BLaER1 treated with 17β-estradiol and CSF1 and Interleukin-3, amounts not matched to agents 10 nM and 100 nM (cell line): ENCODE data around the gene FERMT3.

Experiments used
- H3K27ac ChIP-seq, 11 experiments: shearing (Covaris generic); formaldehyde crosslinking; 2 replicates each; pipeline ENCODE4 v1.8.1; 2022
- H3K27me3 ChIP-seq, 11 experiments: shearing (Covaris generic); formaldehyde crosslinking; 2 replicates each; pipeline ENCODE4 v1.8.1; 2022
- H3K36me3 ChIP-seq, 11 experiments: shearing (Covaris generic); formaldehyde crosslinking; 2 replicates each; pipeline ENCODE4 v1.8.1; 2022
- H3K4me1 ChIP-seq, 10 experiments: shearing (Covaris generic); formaldehyde crosslinking; 2 replicates each; pipeline ENCODE4 v1.8.1; 2022
- H3K4me2 ChIP-seq, 11 experiments: shearing (Covaris generic); formaldehyde crosslinking; 2 replicates each; pipeline ENCODE4 v1.8.1; 2022
- H3K4me3 ChIP-seq, 10 experiments: shearing (Covaris generic); formaldehyde crosslinking; 2 replicates each; pipeline ENCODE4 v1.8.1; 2022
- H3K9ac ChIP-seq, 11 experiments: shearing (Covaris generic); formaldehyde crosslinking; 2 replicates each; pipeline ENCODE4 v1.8.1; 2022
- H3K9me3 ChIP-seq, 11 experiments: shearing (Covaris generic); formaldehyde crosslinking; replicated peaks in 1 of 11; 2 replicates each; pipeline ENCODE4 v1.8.1; 2022
- H4K20me1 ChIP-seq, 11 experiments: shearing (Covaris generic); formaldehyde crosslinking; 2 replicates each; pipeline ENCODE4 v1.8.1; 2022
- Cebpa-rat ChIP-seq, 11 experiments: shearing (Covaris generic); IDR thresholded peaks; 2 replicates each; pipeline ENCODE4 v1.8.1; 2022

FERMT3 gene

GRCh38 chr11:64198511-64198910, 8.0 kb upstream of the FERMT3 start:
- Histone ChIP-seq H3K4me2 (no peak overlapping the region), H4K20me1 (peaks cover 32 to 76% (median 41%) of the 10 kb centered on the region in 11 experiments; a peak in 21 of 22 replicates), H3K9ac (peak overlapping the region in 5 of 11 experiments; percentile 6 to 44 (median 20); a peak in 4 of 22 replicates), H3K4me1 (peaks cover 0 to 56% (median 11%) of the 10 kb centered on the region in 10 experiments; a peak in 13 of 20 replicates), H3K27ac (0 out of 22 replicates have a peak overlapping the region, but pooled peaks of 1 of the 11 experiments have one; percentile 8), H3K9me3 (no peaks in the 10 kb centered on the region), H3K36me3 (peaks cover 0 to 100% (median 99%) of the 10 kb centered on the region in 11 experiments; a peak in 21 of 22 replicates), H3K4me3 (no peak overlapping the region), H3K27me3 (no peaks in the 10 kb centered on the region)
- TF ChIP-seq Cebpa-rat (IDR thresholded peaks at IDR 0.05): no peak

DNA sequence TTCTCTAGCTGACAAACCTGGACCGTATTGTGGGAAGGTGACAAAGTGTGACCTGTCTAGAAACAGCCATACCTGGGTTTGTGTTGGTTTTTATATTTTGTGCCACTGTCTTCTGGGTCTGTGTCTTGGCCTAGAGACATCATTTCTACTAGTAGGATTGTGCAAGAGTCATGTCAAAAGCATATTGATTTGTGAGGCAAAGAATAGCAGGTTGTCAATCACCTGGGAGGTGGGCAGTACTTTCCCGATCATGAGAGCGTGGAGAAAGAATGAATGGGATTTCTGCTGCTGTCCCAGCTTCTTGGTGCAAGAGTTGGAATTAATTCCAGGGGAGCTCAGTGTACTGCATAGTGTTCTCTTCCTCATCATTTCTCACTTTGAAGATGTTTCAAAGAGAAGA, 5.0 kb upstream of the FERMT3 start:
- Histone ChIP-seq H3K27me3 (no peaks in the 10 kb centered on the region), H3K9me3 (no peaks in the 10 kb centered on the region), H3K9ac (peak overlapping the region in 1 of 11 experiments; percentile 14; a peak in 1 of 22 replicates), H3K36me3 (peaks cover 5 to 88% (median 79%) of the 10 kb centered on the region in 11 experiments; a peak in 21 of 22 replicates), H3K4me3 (no peak overlapping the region), H4K20me1 (peaks cover 23 to 71% (median 57%) of the 10 kb centered on the region in 11 experiments; a peak in 21 of 22 replicates), H3K27ac (no peak overlapping the region), H3K4me1 (peaks cover 24 to 71% (median 36%) of the 10 kb centered on the region in 10 experiments), H3K4me2 (no peak overlapping the region)
- peak in 2 of 11 experiments; percentile 20 to 63; a peak in 3 of 22 replicates for TF ChIP-seq Cebpa-rat (IDR thresholded peaks at IDR 0.05)

DNA sequence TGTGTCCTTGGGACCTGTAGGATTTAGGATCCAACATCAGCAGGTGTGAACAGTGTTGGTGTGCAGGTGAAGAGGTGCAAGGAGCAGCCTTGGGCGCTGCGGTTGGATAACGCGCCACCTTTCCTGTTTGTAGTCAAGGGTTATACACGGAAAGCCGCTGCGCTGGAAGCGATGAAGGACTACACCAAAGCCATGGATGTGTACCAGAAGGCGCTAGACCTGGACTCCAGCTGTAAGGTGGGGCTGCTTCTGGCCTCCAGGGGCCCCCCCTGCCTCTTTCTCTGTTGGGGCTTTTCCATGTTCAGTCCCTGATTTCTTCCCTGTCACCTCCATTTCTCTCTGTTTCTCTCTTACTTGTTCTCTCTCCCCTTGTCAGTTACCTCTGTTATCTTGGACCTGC, 3.5 kb upstream of the FERMT3 start:
- peak overlapping the region in 3 of 11 experiments; percentile 3 to 36 (median 19); a peak in 2 of 22 replicates for H3K27ac ChIP-seq
- H3K27me3 ChIP-seq: no peaks in the 10 kb centered on the region
- H3K36me3 ChIP-seq: peaks cover 6 to 79% (median 66%) of the 10 kb centered on the region in 11 experiments
- H3K4me2 ChIP-seq: no peak overlapping the region
- H3K4me1 ChIP-seq: peaks cover 25 to 56% (median 37%) of the 10 kb centered on the region in 10 experiments
- no peak overlapping the region for H3K4me3 ChIP-seq
- H3K9ac ChIP-seq: peak overlapping the region in 8 of 11 experiments; percentile 1 to 34 (median 14); a peak in 5 of 22 replicates
- no peaks in the 10 kb centered on the region for H3K9me3 ChIP-seq
- H4K20me1 ChIP-seq: peaks cover 15 to 65% (median 54%) of the 10 kb centered on the region in 11 experiments; a peak in 21 of 22 replicates
- TF ChIP-seq Cebpa-rat (IDR thresholded peaks at IDR 0.05): no peak

DNA sequence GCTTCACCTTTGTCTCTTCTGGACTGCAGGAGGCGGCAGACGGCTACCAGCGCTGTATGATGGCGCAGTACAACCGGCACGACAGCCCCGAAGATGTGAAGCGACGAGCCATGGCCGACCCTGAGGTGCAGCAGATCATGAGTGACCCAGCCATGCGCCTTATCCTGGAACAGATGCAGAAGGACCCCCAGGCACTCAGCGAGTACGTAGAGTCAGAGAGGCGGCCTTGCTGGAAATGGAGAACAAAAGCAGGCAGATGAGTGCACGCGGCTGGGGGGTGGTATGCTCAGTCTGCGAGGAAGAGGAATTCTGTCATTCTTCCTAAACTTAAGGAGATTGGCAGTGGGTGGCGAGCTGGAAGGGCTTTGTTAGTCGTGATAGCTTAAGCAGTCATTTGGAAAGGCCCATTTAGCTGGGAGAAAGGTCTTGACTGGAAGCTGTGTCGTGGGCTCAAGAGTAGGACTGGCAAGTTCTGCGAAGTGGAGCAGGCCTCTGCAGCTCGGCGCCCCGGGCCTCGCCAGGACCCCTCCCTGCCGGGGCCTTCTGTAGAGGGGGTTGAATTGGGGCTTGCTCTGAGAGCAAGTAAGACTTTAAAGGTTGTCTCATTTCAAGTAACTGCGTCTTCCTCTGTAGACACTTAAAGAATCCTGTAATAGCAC, 3.0 kb upstream of the FERMT3 start:
- no peaks in the 10 kb centered on the region for H3K9me3 ChIP-seq
- H3K27me3 ChIP-seq: no peaks in the 10 kb centered on the region
- H3K4me2 ChIP-seq: peak overlapping the region in 7 of 11 experiments; percentile 97 to 100 (median 99); a peak in 7 of 22 replicates
- peaks cover 6 to 79% (median 65%) of the 10 kb centered on the region in 11 experiments for H3K36me3 ChIP-seq
- peaks cover 31 to 54% (median 40%) of the 10 kb centered on the region in 10 experiments for H3K4me1 ChIP-seq
- H3K4me3 ChIP-seq: no peak overlapping the region
- peak overlapping the region in 3 of 11 experiments; percentile 19 to 41 (median 21); a peak in 4 of 22 replicates for H3K27ac ChIP-seq
- H4K20me1 ChIP-seq: peaks cover 21 to 70% (median 58%) of the 10 kb centered on the region in 11 experiments
- peak overlapping the region in 4 of 11 experiments; percentile 9 to 35 (median 32); a peak in 8 of 22 replicates for H3K9ac ChIP-seq
- no peak for TF ChIP-seq Cebpa-rat (IDR thresholded peaks at IDR 0.05)

DNA sequence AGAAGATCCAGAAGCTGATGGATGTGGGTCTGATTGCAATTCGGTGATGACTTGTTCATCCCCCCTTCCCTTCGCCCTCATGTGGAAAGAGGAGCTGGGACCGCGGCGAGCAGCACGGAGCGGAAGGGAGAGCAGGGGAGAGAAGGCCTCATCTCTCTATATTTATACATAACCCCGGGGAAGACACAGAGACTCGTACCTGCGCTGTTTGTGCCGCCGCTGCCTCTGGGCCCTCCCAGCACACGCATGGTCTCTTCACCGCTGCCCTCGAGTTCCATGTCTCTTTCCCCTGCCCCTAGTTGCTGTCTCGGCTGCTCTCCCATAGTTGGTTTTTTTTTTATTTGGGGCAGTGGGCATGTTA, 2.5 kb upstream of the FERMT3 start:
- peaks cover 36 to 58% (median 45%) of the 10 kb centered on the region in 10 experiments for H3K4me1 ChIP-seq
- no peaks in the 10 kb centered on the region for H3K9me3 ChIP-seq
- H3K36me3 ChIP-seq: peaks cover 7 to 79% (median 65%) of the 10 kb centered on the region in 11 experiments
- H4K20me1 ChIP-seq: peaks cover 26 to 75% (median 62%) of the 10 kb centered on the region in 11 experiments
- H3K4me3 ChIP-seq: no peak overlapping the region
- no peak for TF ChIP-seq Cebpa-rat (IDR thresholded peaks at IDR 0.05)
- no peaks in the 10 kb centered on the region for H3K27me3 ChIP-seq
- peak overlapping the region; percentile 38 to 100 (median 98) for H3K4me2 ChIP-seq
- H3K27ac ChIP-seq: peak overlapping the region in 3 of 11 experiments; percentile 19 to 41 (median 21); a peak in 4 of 22 replicates
- H3K9ac ChIP-seq: peak overlapping the region in 2 of 11 experiments; percentile 29 to 34; a peak in 6 of 22 replicates

DNA sequence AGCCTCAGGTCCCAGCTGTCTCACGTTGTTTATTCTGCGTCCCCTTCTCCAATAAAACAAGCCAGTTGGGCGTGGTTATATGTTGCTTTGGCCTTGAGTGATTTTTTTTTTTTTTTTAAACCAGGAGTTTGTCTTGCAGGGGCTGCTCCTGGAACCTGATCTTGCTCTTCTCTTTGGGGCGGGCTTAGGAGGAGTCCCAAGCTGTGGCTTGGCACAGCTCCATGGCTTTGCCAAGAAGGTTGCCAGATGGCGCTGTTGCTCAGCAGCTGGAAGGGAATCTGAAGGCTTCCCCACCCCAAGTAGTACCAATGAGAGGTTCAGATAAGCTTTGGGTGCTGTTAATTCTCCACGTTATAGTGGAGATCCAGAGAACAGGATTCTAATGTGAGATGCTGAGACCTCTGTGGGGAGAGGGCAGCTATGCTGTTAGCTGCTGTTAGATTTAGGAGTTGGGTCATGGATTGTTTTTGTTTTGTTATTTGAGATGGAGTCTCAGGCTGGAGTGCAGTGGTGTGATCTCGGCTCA, 2.0 kb upstream of the FERMT3 start:
- no peak for TF ChIP-seq Cebpa-rat (IDR thresholded peaks at IDR 0.05)
- Histone ChIP-seq H3K27ac (peak overlapping the region; percentile 43 to 100 (median 97); a peak in 21 of 22 replicates), H3K27me3 (no peaks in the 10 kb centered on the region), H3K4me1 (peaks cover 41 to 62% (median 50%) of the 10 kb centered on the region in 10 experiments), H3K36me3 (peaks cover 12 to 81% (median 66%) of the 10 kb centered on the region in 11 experiments), H3K9ac (peak overlapping the region; percentile 46 to 99 (median 96); a peak in 21 of 22 replicates), H3K9me3 (no peaks in the 10 kb centered on the region), H4K20me1 (peaks cover 31 to 80% (median 66%) of the 10 kb centered on the region in 11 experiments), H3K4me3 (peak overlapping the region; percentile 82 to 98 (median 94); a peak in 16 of 20 replicates), H3K4me2 (peak overlapping the region; percentile 96 to 100 (median 99))

GRCh38 chr11:64207256-64208085, 950 bp downstream of the FERMT3 start:
- Histone ChIP-seq H4K20me1 (peaks cover 47 to 75% (median 63%) of the 10 kb centered on the region in 11 experiments), H3K4me3 (peak overlapping the region; percentile 82 to 98 (median 94)), H3K27me3 (no peaks in the 10 kb centered on the region), H3K9ac (peak overlapping the region; percentile 93 to 99 (median 96)), H3K36me3 (peaks cover 41 to 80% (median 62%) of the 10 kb centered on the region in 11 experiments), H3K4me2 (peak overlapping the region; percentile 96 to 100 (median 99)), H3K4me1 (peaks cover 61 to 78% (median 73%) of the 10 kb centered on the region in 10 experiments), H3K27ac (peak overlapping the region; percentile 87 to 100 (median 97)), H3K9me3 (no peaks in the 10 kb centered on the region)
- 0 out of 22 replicates have a peak, but pooled peaks of 2 of the 11 experiments have one; percentile 15 to 33 for TF ChIP-seq Cebpa-rat (IDR thresholded peaks at IDR 0.05)
